Activated T-helper 1 cell treated with anti-CD3 and anti-CD28 coated beads, Interleukin-2, amount 50 U/mL, for 16 hours (primary cell): Measurements from ENCODE around the gene QRICH1.

Experiments
- DNase-seq, 2 donors: peaks; one replicate each; pipeline ENCODE4 v3.0.0-alpha.2; 2020; ENCODE audit warnings: low read depth in 1 of 2, low spot score in 1 of 2

Gene QRICH1

DNA sequence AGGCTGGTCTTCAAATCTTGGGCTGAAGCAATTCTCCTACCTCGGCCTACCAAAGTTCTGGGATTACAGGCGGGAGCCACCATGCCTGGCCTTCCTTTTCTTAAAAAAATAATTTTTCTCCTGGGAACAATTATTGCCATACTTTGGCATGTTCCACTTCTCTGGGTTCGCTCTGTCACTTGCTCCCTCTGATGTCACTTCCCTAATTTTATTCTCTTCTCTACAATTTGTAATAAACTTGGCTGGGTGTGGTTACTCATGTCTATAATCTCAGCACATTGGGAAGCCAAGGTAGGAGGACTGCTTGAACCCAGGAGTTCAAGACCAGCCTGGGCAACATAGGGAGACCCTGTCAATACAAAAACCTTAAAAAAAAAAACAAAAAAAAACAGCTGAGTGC, 58.6 kb downstream of the QRICH1 start:
- no peak for DNase-seq

DNA sequence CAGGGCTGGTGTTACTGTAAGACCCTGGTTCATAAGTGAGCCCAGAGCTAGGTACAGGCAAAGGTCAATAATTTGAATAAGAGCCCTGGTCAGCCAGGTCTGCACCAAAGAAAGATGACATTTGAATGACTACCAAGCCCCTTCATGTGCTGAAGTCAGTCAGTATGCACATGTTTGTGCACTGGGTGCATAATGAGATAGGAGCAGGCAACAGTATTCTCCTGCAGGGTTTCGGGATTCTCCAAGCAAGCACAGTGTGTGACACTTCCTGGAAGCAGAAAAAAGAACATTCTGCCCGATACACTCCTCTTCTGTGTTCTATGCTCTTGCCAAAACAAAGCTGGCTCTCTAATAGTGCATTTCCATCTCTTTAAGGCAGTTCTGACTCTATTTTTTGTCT, 59.2 kb downstream of the QRICH1 start:
- DNase-seq, result no peak

DNA sequence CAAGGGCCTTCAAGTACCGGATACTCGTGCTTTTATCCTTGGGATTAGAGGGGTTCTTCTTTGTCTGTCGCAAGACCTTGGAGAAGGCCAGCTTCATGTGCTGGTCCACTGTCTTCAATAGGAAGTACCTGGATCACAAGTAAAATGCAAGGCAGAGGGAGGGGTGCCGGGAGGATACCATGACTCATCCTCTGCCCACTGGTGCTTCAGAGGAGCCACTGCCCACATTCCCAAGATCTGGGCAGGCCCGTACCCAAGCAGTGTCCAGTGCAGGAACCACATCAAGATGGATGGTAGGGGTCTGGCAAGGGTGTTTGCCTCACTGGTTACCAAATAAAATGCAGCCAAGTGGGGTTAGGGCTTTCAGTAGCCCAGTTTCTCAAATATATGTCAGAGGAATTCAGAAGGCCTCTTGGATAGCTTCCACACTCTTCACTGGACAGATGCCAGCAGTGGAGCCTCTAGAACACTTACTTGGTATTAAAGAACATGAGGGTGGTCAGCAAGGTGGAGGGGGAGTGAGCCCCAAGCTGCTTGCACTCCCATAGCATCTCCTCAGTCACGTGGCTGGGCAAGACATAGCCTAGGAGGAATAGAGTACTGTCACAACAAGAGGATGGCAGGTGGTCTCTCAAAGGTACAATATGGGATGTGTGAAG, 61.1 kb downstream of the QRICH1 start:
- DNase-seq, result no peak

DNA sequence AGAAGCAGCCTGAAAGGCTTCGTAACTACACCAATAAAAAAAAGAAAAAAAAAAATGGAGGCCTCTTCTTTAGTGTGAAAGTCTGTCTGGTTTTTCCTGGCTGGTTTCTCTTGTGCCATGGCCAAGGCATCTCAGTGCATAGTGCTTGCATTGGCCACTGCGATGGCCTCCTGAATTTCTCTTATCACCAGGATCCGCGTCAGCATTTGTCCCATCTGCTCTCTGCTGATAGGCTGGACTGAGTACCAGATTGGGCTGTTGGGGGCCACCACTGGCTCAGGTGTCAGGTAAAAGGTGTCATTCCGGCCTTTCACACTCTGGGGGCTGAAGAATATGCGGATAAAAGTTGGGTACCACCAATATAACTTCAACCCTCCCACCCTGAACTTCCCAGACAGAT, 63.5 kb downstream of the QRICH1 start:
- no peak for DNase-seq

DNA sequence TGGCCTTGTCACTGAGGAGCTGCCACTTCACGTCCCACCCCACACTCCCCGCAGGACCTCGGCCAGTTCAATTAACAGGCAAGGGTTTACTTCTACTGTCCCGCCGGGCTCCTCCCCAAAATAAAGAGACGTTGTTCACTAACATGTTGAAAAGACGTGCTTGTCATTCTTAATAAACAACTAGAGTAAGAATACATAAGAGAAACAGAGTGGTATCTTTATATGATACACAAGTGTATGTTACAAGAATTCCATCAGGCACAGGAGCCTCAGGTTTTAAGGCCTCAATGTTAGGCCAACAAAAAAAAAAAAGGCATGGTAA, 64.3 kb downstream of the QRICH1 start:
- DNase-seq, result no peak

DNA sequence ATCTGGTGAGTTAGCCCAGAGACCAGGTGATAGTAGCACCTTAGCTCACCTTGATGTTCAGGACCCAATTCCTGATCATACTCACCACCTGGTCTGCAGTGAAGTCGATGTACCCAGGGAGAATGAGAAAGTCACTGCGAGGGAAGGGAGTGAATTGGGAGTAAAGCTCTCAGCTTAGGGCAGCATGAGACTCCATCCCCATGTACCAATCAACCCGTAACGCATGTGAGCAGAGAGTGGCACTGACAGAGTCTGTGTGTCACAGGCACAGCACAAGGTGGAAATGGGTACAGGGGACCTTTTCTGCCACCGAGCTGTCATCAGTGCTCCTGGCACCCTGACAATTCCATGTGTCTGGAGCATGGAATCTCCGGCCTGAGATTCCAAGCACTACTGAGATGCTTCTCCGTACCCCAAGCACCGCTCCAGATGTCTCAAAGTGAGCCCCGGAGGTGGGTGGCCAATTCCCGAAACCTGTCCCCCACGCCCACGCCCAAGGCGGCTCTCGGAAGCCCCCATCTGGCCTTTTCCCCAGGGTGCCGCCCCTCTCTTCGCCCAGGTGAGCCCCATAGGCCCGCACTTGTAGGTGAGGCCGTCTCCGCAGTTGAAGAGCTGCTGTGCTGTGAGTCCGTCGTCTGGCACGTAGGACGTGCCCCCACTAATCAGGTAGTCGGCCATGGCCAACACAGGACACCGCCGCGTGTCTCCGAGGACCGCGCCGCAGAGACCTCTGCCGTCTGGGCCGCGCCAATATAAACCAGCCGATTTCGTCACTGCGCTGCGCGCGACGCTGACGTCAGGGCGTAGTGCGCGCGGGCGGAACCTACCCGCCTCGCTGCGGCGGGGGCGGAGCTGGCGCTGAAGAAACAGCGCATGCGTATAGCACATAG, 65.0 kb downstream of the QRICH1 start, which contains the start of gene IMPDH2:
Gene IMPDH2, minus strand, starts transcription at position 726 of the 890 bp plus-strand sequence. Its CDS starts 48 bp downstream, at position 678.
- DNase-seq, result peak; percentile 84 to 90

DNA sequence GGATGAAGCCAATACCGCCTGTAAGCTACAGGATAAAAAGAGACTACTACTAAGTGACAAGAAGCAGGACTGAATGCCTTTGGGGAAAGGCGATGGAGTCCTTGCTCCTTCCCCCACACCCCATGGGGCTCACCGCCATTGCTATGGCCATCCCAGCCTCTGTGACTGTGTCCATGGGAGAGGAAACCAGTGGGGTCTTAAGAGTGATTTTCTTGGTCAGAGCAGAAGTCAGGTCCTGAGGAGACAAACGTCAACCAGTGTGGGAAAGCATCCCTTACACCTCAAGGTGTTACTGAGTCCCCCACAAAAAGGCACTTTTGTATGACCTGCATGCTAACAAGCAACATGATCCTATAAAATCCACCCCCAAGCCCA, 65.6 kb downstream of the QRICH1 start:
- DNase-seq, result no peak

DNA sequence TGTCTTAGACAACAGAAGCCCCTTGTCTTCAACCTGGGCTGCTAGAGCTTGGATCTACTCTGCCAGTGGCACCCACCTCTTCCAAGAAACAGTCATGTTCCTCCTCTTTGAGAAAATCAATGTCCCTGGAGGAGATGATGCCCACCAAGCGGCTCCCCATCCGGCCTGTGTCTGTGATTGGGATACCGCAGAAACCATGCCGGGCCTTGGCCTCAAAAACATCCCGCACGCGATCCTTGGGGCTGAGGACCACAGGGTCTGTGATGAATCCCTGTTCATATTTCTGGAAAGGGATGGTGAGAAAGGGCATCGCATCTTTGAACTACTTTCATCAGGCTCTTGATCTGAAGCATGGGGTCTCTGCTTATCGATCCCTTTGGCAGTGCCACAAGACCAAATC, 66.2 kb downstream of the QRICH1 start:
- no peak for DNase-seq

DNA sequence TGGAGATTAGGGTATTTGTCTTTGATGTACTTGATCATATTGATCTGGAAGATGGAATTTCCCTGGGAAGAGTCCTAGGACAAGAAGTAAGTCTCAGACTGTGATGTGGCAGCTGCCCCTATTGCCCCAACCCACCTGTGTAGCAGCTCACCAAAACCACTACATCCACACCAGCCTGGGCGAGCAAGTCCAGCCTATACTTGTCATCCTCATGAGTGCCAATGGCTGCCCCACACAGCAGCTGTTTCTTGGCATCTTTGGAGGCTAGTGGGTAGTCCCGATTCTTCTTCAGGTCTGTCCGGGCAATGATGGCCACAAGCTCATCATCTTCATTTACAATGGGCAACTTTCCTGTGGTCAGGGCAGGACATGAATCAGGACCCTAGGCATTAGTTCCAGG, 67.3 kb downstream of the QRICH1 start:
- no peak for DNase-seq

DNA sequence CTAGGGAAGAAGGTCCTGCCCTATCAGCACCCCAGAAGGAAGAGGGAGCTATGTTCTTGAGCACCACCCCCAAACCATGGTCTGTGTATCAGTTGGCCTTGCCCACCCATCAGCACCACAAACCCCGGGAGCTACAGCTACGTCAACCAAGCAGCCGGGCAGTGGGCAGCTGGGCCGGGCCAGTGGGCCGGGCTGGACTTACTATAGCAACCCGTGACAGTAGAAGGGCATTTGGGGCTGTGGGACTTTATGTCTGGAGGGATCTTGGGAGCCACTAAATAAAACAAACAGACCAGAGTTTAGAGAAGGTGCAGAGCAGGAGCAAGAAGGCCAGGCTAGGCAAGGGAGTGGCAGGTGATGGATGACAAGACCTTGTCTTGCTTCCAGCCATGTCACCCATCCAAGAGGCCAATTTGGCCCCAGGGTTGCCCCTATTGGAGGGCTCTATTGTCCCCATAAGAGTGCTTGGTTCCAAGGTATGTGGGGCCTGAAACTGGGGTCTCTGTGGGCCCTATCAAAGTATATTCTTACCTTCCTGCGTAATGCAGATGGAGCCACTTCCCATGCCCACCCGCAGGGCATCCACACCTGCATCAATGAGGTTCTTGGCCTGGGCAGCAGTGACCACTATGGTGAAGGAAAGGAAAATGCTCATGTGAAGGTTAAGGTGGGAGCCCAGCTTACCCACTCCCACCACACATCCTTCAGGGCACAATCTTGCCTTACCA, 67.9 kb downstream of the QRICH1 start:
- no peak for DNase-seq

DNA sequence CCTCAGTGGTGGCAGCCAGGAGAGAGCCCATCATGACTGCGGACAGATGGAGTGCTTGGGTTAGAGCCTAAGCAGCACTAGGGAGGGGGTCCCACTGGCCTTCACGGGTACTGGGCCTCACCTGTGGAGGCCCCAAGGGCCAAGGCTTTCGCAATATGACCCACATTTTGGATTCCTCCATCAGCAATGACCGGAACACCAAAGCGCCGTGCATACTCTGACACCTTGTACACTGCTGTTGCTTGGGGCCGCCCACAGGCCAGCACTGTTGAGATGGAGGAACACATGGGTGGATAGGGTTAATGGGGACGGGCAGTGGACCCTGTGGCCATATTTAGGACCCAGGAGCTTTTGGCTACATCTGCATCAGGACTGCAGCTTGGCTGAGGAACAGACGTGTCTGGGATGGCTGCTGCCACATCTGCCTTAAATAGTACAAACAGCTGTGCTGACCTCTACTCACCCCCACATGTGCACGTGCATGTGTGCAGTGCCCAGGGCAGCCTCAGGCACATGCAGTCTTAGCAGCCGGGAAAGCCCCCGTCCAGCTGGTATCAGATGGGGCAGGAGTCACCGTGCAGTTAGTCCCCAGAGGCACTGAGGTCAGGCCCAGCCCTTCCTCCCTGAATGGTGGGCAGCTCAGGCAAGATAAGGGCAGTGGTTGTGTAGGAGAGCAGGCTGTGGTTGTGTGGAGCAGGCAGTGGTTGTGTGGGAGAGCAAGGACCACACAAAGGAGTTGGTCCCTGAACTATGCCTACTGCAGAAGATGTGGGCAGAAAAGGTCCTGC, 68.7 kb downstream of the QRICH1 start:
- no peak for DNase-seq

DNA sequence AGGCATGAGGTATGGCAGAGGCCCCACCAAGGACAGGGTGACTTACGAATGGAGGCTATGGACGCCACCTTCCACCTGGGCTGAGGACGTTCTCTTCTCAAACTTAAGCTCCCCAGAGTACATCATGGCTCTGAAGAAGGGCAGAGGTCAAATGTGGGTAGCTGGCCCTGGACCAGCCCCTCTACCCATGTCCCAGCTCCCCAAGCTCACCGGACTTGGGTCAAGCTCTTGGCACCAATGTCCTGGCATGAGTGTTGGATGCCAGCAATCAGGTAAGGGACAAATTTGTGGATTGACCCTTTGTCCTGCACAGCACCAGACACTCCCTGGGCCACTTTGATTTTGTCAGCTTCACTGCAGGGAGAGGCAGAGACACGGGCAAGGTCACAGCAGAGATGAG, 69.4 kb downstream of the QRICH1 start:
- DNase-seq, result no peak

DNA sequence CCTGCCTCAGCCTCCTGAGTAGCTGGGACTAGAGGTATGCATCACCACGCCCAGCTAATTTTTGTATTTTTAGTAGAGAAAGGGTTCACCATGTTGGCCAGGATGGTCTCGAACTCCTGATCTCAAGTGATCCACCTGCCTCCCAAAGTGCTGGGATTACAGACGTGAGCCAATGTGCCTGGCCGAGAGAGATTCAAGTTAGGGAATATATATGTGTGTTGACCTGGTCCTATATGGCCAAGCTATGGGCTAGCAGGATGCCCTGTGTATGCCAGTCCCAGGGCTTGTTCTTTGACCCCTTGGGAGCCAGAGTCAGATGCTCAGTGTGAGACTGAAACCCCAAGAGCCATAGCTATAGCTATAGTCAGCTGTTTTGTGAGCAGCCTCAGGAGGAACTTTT, 70.1 kb downstream of the QRICH1 start:
- no peak for DNase-seq

DNA sequence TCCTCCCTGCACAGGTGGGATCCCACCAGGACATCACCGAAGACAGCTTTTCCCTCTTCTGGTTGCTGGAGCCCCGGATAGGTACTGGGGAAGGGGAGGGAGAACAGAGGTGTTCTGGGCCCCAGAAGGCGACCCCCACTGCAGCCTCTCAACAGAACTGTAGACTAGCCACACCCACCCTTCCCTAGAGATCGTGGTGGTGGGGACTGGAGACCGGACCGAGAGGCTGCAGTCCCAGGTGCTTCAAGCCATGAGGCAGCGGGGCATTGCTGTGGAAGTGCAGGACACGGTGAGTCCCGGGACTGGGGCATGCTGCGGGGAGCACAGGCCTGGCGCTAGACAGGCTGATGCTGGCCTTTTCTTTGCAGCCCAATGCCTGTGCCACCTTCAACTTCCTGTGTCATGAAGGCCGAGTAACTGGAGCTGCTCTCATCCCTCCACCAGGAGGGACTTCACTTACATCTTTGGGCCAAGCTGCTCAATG, 71.1 kb downstream of the QRICH1 start:
- no peak for DNase-seq

DNA sequence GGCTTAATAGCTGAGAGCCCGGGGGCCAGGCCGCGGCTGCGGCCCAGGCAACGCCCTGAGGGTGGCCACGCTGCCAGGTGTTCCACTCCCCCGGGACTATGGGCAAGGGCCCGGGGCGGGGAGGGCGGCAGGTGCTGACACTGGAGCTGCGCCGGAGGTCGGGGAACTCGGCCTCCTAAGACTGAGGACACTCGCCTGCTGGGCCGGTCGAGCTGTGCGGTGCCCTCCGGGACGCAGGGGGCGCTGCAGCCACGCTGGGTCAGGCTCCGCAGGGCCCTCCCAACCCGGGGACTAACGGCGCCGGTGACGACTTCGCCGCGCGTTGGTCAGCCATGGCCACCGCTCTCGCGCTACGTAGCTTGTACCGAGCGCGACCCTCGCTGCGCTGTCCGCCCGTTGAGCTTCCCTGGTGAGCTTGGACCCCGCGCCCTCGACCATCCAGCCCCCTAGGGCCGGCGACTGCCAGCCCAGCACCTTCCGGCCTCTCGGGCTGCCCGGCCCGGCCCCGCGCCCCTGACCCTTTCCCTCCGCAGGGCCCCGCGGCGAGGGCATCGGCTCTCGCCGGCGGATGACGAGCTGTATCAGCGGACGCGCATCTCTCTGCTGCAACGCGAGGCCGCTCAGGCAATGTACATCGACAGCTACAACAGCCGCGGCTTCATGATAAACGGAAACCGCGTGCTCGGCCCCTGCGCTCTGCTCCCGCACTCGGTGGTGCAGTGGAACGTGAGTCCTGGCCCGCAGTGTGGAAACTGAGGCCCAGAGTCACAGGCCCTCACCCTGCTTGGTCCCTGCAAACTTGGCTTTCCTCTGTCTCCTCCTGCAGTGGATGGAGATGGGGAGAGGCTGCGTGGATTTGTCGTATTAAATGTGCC, 71.8 kb downstream of the QRICH1 start, which contains the start of gene NDUFAF3:
Gene NDUFAF3, plus strand, starts transcription at position 309 of the 875 bp plus-strand sequence. Its CDS starts 24 bp downstream, at position 333.
- peak; percentile 84 to 86 for DNase-seq

DNA sequence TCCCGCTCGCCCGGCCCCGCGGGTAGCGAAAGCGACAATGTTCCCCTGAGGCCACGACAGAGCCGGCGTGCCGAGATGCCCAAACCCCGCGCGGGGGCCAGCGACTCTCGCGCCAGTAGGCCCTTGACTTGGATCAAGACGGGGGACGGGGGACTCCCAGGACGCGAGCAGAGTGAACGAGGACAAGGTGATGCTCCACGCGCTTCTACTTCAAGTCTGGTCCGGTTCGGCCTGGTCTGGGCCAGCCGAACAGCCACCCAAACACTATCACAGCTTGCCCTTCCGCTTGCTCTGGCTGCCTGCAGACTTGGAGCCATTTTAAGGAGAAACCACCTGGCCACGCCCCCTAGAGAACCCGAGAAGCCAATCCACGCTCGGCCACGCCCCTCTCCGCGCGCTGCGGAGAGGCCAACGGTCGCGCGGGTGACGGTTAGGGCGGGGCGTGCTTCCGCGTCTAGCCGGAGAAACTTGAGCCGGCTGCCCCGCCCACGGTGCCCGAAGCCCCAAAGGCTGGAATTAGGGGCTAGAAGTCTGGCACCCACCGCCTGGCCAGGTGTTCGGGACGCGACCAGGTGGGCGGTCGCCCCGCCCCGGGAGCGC, 72.6 kb downstream of the QRICH1 start:
- DNase-seq, result peak; percentile 96 to 97

DNA sequence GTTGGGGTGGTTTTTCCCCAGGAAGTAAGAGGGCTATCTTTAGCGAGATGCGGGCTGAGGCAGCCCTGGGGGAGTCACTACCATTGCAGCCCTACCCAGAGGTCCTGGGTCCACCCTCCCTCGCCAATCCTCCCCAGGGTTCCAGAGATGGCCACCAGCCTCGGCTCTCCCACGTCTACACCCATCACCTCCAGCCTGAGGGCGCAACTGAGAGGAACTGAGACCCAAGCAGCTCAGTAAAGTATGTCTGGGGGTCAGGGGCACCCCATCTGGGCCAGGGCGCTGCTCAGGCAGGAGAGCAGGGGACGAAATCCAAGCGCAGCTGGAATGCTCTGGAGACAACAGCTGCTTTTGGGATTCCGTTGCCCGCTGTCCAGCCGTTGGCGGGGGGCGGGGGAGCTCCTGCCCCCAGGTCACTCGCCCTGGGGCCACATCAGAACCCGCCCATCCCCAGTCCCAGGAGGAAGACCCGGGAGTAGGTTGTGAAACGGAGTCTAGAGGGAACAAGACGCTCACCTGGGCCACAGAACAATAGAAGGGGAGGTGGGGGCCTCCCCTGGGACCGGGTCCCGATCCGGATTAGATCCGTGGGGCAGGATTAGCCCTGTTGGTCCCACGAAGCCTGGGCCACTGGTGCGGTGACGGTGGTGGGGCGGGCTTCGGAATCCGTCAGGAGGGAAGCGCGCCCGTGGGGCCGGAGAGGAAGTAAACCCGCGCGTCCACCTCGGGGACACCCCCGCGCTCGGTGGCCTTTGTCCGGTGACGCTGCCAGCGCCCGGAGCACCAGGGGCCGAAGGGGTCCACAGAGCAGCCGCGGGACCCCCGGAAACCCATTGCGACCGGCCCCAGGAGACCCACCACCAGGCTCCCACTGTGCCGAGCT, 73.3 kb downstream of the QRICH1 start:
- DNase-seq, result no peak

DNA sequence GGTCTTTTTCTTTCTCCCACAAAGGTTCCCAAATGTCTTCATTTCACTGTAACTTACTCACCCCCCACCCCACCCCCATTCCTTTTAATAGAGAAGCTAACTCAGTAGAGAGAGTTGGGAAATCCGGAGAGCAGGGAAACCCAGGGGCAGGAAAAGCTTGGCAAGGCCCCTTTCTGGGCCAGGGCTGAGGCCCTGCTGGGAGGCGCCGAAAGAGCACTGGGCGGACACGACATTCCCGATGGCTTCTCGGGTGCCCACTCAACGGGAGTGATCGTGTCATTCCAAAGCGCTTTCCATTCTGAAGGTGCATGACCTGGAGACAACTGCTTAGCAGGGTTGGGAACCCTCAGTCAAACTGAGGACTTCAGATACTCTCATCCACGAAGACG, 73.9 kb downstream of the QRICH1 start:
- DNase-seq, result no peak

DNA sequence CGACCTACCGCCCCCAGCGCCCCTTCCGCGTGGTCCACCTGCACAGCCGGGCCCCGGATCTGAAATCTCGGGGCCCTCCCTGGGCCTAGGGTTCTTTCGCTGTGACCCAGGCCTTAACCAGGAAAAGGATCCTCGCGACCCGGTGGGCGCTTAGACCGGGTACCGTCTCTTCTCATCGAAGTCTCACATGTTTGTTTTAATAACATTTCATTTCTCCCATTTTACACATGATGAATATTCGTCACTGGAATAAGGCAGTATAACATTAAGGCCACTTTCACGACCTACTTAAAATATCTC, 75.2 kb downstream of the QRICH1 start:
- DNase-seq, result no peak
